HEK293 (cell line): ENCODE data around the gene LEPR.
A peak's percentile ranks its signal among the peaks of the same experiment; 100 is the strongest.

Experiments used
- BCL6B ChIP-seq: fragments of 450-650 bp; formaldehyde crosslinking; IDR thresholded peaks from 2 replicates; pipeline ENCODE4 v1.5.1; 2017; ENCODE audit warnings: missing biosample characterization, missing genetic modification characterization
- GLI2 ChIP-seq: fragments of 450-650 bp; formaldehyde crosslinking; IDR thresholded peaks from 2 replicates; pipeline ENCODE4; 2017; ENCODE audit warnings: missing biosample characterization, missing genetic modification characterization, low read depth, borderline replicate concordance
- GLIS1 ChIP-seq: fragments of 450-650 bp; formaldehyde crosslinking; IDR thresholded peaks from 2 replicates; pipeline ENCODE4 v1.5.1; 2016; ENCODE audit warnings: missing biosample characterization, missing genetic modification characterization
- KLF16 ChIP-seq: fragments of 450-650 bp; formaldehyde crosslinking; IDR thresholded peaks from 2 replicates; pipeline ENCODE4 v1.5.1; 2017; ENCODE audit warnings: missing biosample characterization, missing genetic modification characterization
- MEIS1 ChIP-seq: sonication (generic); formaldehyde crosslinking; IDR thresholded peaks from 2 replicates; pipeline ENCODE4 v1.8.1; 2022; ENCODE audit warnings: missing genetic modification reagents, mild to moderate bottlenecking, borderline replicate concordance
- PATZ1 ChIP-seq: fragments of 450-650 bp; formaldehyde crosslinking; IDR thresholded peaks from 2 replicates; pipeline ENCODE4 v1.5.1; 2016; ENCODE audit warnings: missing biosample characterization, missing genetic modification characterization
- PBX3 ChIP-seq: sonication (generic); formaldehyde crosslinking; IDR thresholded peaks from 2 replicates; pipeline ENCODE4 v1.8.1; 2022; ENCODE audit warnings: mild to moderate bottlenecking, moderate library complexity, missing genetic modification reagents
- SP3 ChIP-seq: fragments of 450-650 bp; formaldehyde crosslinking; IDR thresholded peaks from 2 replicates; pipeline ENCODE4 v1.5.1; 2016; ENCODE audit warnings: missing biosample characterization, missing genetic modification characterization
- TCF7L2 ChIP-seq: IDR thresholded peaks from 2 replicates; pipeline ENCODE4 v1.6.1; 2011; ENCODE audit warnings: low read depth, mild to moderate bottlenecking, inconsistent platforms, low read length, moderate library complexity, borderline replicate concordance
- ZBTB20 ChIP-seq: fragments of 450-650 bp; formaldehyde crosslinking; IDR thresholded peaks from 2 replicates; pipeline ENCODE4 v1.5.1; 2016; ENCODE audit warnings: missing biosample characterization, missing genetic modification characterization
- ZFP41 ChIP-seq: fragments of 450-650 bp; formaldehyde crosslinking; IDR thresholded peaks from 2 replicates; pipeline ENCODE4 v1.5.1; 2016; ENCODE audit warnings: missing biosample characterization, missing genetic modification characterization, borderline replicate concordance
- ZNF157 ChIP-seq: fragments of 450-650 bp; formaldehyde crosslinking; IDR thresholded peaks from 2 replicates; pipeline ENCODE4 v1.5.1; 2016; ENCODE audit warnings: missing biosample characterization, missing genetic modification characterization
- ZNF175 ChIP-seq: fragments of 450-650 bp; formaldehyde crosslinking; IDR thresholded peaks from 2 replicates; pipeline ENCODE4 v1.5.1; 2016; ENCODE audit warnings: missing biosample characterization, missing genetic modification characterization
- ZNF211 ChIP-seq: fragments of 450-650 bp; formaldehyde crosslinking; IDR thresholded peaks from 2 replicates; pipeline ENCODE4 v1.5.1; 2016; ENCODE audit warnings: low read depth, missing biosample characterization, missing genetic modification characterization
- ZNF214 ChIP-seq: fragments of 450-650 bp; formaldehyde crosslinking; IDR thresholded peaks from 2 replicates; pipeline ENCODE4 v1.5.1; 2017; ENCODE audit warnings: missing biosample characterization, mild to moderate bottlenecking, missing genetic modification characterization, borderline replicate concordance
- ZNF366 ChIP-seq: fragments of 450-650 bp; formaldehyde crosslinking; conservative IDR thresholded peaks from 2 replicates; pipeline ENCODE4 v1.5.1; 2016; ENCODE audit warnings: missing biosample characterization, missing genetic modification characterization
- ZNF449 ChIP-seq: fragments of 450-650 bp; formaldehyde crosslinking; IDR thresholded peaks from 2 replicates; pipeline ENCODE4 v1.5.1; 2017; ENCODE audit warnings: missing biosample characterization, mild to moderate bottlenecking, missing genetic modification characterization, moderate library complexity
- ZNF518A ChIP-seq: fragments of 450-650 bp; formaldehyde crosslinking; conservative IDR thresholded peaks from 2 replicates; pipeline ENCODE4 v1.5.1; 2016; ENCODE audit warnings: low read depth, missing biosample characterization, missing genetic modification characterization
- ZNF626 ChIP-seq: fragments of 450-650 bp; sonication (Bioruptor Pico); formaldehyde crosslinking; IDR thresholded peaks from 2 replicates; pipeline ENCODE4 v1.5.1; 2018; ENCODE audit warnings: missing biosample characterization, missing genetic modification characterization, inconsistent platforms
- ZNF645 ChIP-seq: fragments of 450-650 bp; formaldehyde crosslinking; IDR thresholded peaks from 2 replicates; pipeline ENCODE4; 2016; ENCODE audit warnings: missing biosample characterization, missing genetic modification characterization
- ZNF692 ChIP-seq: fragments of 450-650 bp; formaldehyde crosslinking; IDR thresholded peaks from 2 replicates; pipeline ENCODE4 v1.5.1; 2016; ENCODE audit warnings: missing biosample characterization, missing genetic modification characterization
- ZNF701 ChIP-seq: fragments of 450-650 bp; formaldehyde crosslinking; IDR thresholded peaks from 2 replicates; pipeline ENCODE4 v1.5.1; 2016; ENCODE audit warnings: missing biosample characterization, missing genetic modification characterization
- ZNF792 ChIP-seq: fragments of 450-650 bp; formaldehyde crosslinking; IDR thresholded peaks from 2 replicates; pipeline ENCODE4 v1.5.1; 2016; ENCODE audit warnings: missing biosample characterization, missing genetic modification characterization
- ZSCAN23 ChIP-seq: fragments of 450-650 bp; formaldehyde crosslinking; IDR thresholded peaks from 2 replicates; pipeline ENCODE4 v1.5.1; 2016; ENCODE audit warnings: missing biosample characterization, missing genetic modification characterization

The LEPR gene

GRCh38 chr1:65469889-65470340 lies 49.4 kb downstream of the LEPR start (continued):
- TF ChIP-seq ZNF518A (tag by site-specific recombination) (peak; percentile 32), ZNF645 (tag by site-specific recombination) (no peak), ZFP41 (tag by site-specific recombination) (no peak), ZNF366 (tag by site-specific recombination) (peak; percentile 88), ZNF626 (tag by site-specific recombination) (0 out of 2 replicates have a peak, but pooled peaks have one; percentile 31), ZNF157 (no peak), GLIS1 (peak; percentile 98), ZNF692 (tag by site-specific recombination) (peak; percentile 59; the same call in 1 of the 2 replicates), ZNF214 (tag by site-specific recombination) (no peak), ZNF701 (tag by site-specific recombination) (no peak), SP3 (tag by site-specific recombination) (no peak), ZBTB20 (tag by site-specific recombination) (peak; percentile 16; the same call in 1 of the 2 replicates), ZNF792 (no peak; the same call in 1 of the 2 replicates), PATZ1 (tag by site-specific recombination) (peak; percentile 94), MEIS1 (CRISPR knock-in tag) (no peak), ZNF211 (tag by site-specific recombination) (no peak), GLI2 (tag by site-specific recombination) (peak; percentile 80; the same call in 1 of the 2 replicates), TCF7L2 (no peak), PBX3 (CRISPR knock-in tag) (no peak), ZNF449 (tag by site-specific recombination) (no peak; the same call in 1 of the 2 replicates), ZSCAN23 (tag by site-specific recombination) (0 out of 2 replicates have a peak, but pooled peaks have one; percentile 67), KLF16 (tag by site-specific recombination) (peak; percentile 23; the same call in 1 of the 2 replicates), ZNF175 (tag by site-specific recombination) (no peak), BCL6B (tag by site-specific recombination) (peak; percentile 61; the same call in 1 of the 2 replicates)
